ENCODE results near the gene SMIM21. TPM values are rescaled to one million over a fixed set of nuclear protein-coding genes. Genes with fewer than 3 reads are reported as not detected.

Gene SMIM21
- total RNA-seq, 4 donors from 2014 or later, result not detected

GRCh38 chr18:75462178-75462832, 34.8 kb upstream of the SMIM21 start:
- 79 to 86% methylated on average over 10 of the region's 10 CpGs for WGBS, 2 donors

GRCh38 chr18:75456199-75456631, 28.7 kb upstream of the SMIM21 start:
- Histone ChIP-seq H3K4me1 (peaks cover 5 to 6% of the 10 kb centered on the region in 2 donors), H3K27ac (peak overlapping the region in 2 of 3 donors; percentile 17 to 20), H3K4me3 (replicated peaks in 1 of 3) (peak overlapping the region in 2 of 3 donors; percentile 48 to 52), H3K9me3 (no peaks in the 10 kb centered on the region), H3K36me3 (no peaks in the 10 kb centered on the region), H3K27me3 (no peaks in the 10 kb centered on the region)
- 28 to 29% methylated on average over 19 of the region's 19 CpGs for WGBS, 2 donors
- no peak for TF ChIP-seq POLR2A (IDR thresholded peaks at IDR 0.05)
- no peak for TF ChIP-seq CTCF (IDR thresholded peaks at IDR 0.05)
- intact Hi-C loops (cut with DNase I), result no loop called here
- peak; percentile 7 to 8 for DNase-seq

More at GRCh38 chr18:75462178-75462832, 34.8 kb upstream of the SMIM21 start:
- no peak overlapping the region for H3K27ac ChIP-seq
- H3K27me3 ChIP-seq, result no peaks in the 10 kb centered on the region
- H3K9me3 ChIP-seq, result no peaks in the 10 kb centered on the region
- H3K36me3 ChIP-seq, result no peaks in the 10 kb centered on the region
- intact Hi-C loops (cut with DNase I), result no loop called here
- H3K4me3 ChIP-seq (replicated peaks in 1 of 3), result no peak overlapping the region
- DNase-seq, result no peak
- no peaks in the 10 kb centered on the region for H3K4me1 ChIP-seq
- TF ChIP-seq POLR2A (IDR thresholded peaks at IDR 0.05) (no peak), CTCF (IDR thresholded peaks at IDR 0.05) (no peak)

GRCh38 chr18:75455249-75456198, 28.0 kb upstream of the SMIM21 start:
- Histone ChIP-seq H3K27ac (peak overlapping the region in 2 of 3 donors; percentile 17 to 20), H3K36me3 (no peaks in the 10 kb centered on the region), H3K27me3 (no peaks in the 10 kb centered on the region), H3K9me3 (no peaks in the 10 kb centered on the region), H3K4me1 (peaks cover 5 to 6% of the 10 kb centered on the region in 2 donors), H3K4me3 (replicated peaks in 1 of 3) (peak overlapping the region in 2 of 3 donors; percentile 48 to 52)
- peak; percentile 43 to 47 for DNase-seq
- intact Hi-C loops (cut with DNase I), result no loop called here
- TF ChIP-seq CTCF (IDR thresholded peaks at IDR 0.05) (no peak), POLR2A (IDR thresholded peaks at IDR 0.05) (no peak)
- WGBS, 2 donors, result 33 to 36% methylated on average over 18 to 22 of the region's 84 CpGs

- Histone ChIP-seq H3K9me3 (no peaks in the 10 kb centered on the region), H3K27me3 (no peaks in the 10 kb centered on the region), H3K4me3 (replicated peaks in 1 of 3) (no peak overlapping the region), H3K4me1 (peaks cover 5 to 6% of the 10 kb centered on the region in 2 donors), H3K27ac (no peak overlapping the region), H3K36me3 (no peaks in the 10 kb centered on the region)
- intact Hi-C loops (cut with DNase I), result no loop called here
- TF ChIP-seq POLR2A (IDR thresholded peaks at IDR 0.05) (no peak), CTCF (IDR thresholded peaks at IDR 0.05) (no peak)
- WGBS, 2 donors, result 88 to 92% methylated on average over 14 of the region's 14 CpGs
- DNase-seq, result no peak
These were observed 26.7 kb upstream of the SMIM21 start for GRCh38 chr18:75454022-75454795.
